Activated T-cell treated with anti-CD3 and anti-CD28 coated beads for 4 hours (primary cell): ENCODE results near the gene LSM10.

Source experiments
- DNase-seq: peaks from one replicate; pipeline ENCODE4 v3.0.0-alpha.2; 2020

The LSM10 gene

DNA sequence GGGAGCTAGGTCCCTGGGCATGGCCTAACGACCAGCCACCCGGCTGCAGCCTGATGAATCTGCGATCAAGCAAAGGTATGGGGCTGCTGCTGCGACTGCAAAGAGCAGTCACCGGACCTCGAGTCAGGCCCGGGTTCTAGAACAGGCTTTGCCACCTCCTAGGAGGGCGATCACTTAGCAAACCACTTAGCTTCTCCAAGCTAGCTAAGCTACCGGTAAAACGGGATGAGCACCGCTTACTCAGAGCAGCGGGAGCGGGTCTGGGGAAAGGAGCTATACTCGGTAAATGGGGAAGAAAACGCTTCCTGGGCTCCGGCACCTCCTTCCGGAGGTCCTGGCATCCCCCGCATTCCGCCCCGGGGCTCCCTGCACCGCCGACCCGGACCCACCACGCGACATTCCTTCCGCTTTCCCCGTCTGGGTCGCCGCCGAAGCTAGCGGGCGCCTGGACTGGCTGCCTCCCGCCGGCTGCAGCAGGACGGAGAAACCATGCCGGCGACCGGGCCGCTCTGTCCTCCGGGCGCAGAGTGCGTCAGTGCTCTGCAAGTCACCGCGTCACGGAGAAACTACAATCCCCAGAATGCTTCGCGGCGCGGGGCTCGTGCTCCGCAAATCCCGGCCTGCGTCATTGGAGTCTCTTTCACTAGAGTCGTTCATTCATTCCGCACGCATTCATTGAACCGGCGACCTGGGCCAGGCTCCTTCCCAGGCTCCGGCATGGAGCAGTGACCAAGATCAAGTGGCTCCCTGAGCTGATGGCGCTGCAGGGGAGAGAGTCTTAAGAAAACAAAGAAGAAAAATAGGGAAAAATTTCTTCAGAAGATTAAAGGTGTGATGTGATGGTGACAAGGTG is at the start of gene LSM10:
TSS of gene LSM10 (minus strand) at position 531 of the 853 bp plus-strand sequence. CDS start 3,779 bp downstream, outside the sequence.
- peak; percentile 85 for DNase-seq

DNA sequence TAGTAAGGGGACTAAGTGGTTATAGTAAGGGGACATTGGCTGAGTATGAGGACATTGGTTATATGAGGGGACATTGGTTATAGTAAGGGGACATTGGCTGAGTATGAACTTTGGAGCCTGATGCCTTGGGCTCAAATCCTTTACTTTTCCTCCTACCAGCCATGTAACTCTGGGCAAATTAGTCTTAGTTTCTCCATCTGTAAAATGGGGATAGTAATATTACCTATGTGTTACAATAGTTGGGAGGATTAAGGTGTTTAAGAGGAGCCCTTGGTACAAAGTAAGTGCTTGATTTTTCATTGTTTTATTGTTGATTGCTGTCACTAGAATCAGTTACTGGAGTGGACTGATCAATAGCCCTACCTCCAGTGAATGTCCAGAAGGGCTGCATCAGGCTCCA is 49.7 kb upstream of the LSM10 start:
- no peak for DNase-seq

DNA sequence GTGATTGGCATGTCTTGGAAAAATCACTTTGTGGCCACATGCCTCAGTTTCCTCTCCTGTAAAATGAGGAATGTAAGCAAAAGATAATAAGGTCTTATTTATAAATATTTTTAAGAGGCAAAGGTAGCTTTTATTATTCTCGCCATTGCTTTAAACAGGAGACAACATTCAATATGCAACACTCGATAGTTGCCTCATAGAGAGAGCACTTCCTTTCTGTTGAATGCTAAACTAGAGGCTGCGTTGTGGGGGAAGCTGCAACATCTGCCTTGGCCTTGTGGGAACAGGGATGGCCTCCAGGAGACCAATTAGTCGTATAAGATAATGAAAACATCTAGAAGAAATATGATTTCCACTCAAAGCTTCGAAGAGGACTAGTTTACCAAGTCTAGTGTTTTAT is 49.0 kb upstream of the LSM10 start:
- no peak for DNase-seq

DNA sequence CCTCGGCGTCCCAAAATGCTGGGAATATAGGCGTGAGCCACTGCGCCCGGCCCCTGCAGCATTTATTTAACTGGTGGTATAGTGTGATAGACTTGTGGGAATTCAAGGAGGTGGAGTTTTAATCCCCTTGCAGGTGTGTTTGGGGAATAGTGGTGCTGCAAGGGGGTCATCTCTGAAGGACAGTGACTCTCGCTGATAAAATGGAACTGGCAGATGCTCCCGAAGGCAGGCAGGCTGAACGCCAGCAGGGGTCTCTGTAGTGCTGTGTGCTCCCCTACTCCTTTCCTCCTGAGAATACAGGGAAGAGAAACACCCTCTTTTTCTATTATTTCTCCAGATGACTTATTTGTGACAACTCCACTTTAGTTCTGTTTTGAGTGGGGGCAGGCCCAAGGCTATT is 48.6 kb upstream of the LSM10 start:
- DNase-seq: no peak

DNA sequence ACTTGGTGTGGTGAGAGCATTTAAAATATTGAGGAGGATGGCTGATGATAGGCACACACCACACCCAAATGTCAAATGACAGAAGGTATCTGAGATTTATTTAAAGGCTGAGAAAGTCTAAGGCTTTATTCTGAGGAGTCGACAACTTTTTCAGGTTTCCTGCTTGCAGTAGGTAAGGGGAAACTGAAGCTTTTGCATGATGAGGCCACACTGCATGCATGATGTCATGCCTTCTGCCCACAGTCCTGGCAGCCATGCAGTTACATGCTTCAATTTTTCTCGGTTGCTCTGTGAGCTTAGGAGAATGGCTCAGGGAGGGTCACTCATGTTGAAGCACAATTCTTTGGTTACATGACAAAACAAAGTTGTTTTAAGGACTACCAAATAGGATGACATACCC is 45.6 kb upstream of the LSM10 start:
- DNase-seq: no peak

DNA sequence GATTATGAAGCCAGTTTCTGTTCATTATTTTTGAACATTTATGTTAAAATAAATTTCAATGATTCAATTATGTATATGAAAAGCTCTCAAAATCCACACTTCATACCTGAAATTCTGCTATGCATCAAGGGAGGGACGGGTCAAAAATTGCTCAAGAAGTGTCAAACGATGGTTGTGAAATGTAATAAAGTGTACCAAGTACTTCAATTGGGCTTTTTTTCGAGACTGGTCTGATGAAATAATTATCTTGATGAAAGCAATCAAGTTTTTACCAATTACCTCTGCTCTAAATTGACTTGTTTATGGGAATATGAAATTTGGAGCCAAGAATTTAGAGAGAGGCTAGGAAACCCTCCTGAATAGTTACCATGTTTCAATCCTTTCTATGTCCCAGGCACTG is 44.6 kb upstream of the LSM10 start:
- DNase-seq: no peak

DNA sequence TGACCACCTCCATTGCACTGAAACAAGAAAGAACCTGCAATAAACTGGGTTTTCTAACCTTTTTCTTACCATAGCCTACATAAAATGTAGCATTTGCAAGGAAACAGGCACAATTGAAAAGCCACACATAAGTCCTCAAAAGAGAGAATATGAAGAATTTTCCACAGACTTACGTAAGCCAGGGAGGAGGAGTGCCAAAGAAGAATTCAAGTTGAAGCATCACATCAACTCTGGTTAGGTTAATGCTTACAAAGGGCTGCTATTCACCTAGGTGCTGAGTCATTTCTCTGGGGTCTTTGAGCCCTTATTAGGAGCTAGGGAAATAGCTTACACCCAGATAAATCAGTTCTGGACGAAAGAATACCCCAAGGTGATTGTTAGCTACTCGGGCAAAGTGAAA is 42.9 kb upstream of the LSM10 start:
- no peak for DNase-seq

DNA sequence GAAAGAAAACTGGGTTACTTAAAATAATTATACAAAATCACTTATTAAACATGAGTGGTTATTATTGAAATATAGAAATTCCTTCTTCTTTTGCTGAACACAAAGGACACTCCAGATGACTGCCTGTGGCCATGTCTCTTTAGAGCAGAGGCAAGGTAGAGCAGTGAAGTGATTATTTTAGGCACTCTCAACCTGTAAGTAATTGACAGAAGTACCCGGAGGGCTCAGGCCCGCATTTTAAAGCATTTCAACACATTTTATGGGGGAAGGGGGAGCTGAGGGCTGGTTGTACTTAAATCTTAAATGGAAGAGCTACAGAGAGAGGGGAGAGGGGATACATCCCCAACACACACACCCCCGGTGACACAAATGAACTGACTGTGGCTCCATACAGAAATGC is 42.3 kb upstream of the LSM10 start:
- no peak for DNase-seq

DNA sequence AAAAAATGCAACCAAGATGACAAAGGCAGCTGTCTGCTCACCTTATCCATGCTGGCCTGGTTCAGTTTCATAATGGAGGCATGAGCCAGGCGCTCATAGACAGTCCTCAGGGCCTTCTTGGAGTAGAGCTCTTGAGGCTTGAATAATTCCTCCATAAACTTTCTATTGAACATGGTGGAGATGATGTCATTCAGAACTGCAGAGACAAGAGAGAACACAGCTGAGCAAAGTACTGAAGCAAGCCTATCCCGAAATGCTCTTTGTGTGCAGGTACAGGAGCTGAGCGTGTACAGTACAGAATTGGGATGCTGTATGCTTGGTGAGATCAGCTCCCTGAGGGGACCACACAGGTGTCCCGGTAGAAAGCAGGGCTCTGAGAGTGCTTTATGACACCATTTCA is 41.0 kb upstream of the LSM10 start:
- DNase-seq: no peak

DNA sequence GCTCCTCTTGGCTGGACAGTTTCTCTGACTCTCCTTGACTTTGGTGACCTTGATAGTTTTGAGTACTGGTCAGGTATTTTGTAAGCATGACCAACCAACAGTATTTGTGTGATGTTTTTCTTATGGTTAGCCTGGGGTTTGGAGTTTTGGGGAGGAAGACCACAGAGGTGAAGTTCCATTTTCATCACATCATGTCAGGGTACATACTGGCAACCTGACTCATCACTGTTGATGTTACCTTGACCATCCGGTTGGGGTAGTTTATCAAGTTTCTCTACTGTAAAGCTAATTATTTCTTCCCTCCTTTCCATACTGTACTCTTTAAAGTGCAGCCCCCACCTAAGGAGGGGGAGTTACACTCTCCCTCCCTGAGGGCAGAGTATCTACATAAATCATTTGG is 39.1 kb upstream of the LSM10 start:
- no peak for DNase-seq

DNA sequence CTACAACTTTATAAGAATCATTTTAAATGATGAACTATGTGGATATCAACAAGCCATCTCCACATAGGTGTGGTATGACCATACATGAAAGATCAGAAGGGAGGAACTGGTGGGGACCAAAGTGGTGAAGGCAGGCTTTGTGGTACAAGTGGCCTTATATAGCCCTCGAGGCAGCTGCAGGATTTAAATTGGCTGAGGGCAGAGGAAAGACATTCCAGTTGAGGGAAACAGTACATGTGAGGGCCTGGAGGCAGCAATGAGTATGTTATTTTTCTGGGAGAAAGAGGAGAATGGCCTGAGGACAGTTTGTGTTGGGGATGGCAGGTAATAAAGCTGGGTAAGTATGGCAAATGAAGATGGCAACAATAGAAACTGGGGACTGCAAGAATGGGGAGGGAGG is 35.4 kb upstream of the LSM10 start:
- no peak for DNase-seq

DNA sequence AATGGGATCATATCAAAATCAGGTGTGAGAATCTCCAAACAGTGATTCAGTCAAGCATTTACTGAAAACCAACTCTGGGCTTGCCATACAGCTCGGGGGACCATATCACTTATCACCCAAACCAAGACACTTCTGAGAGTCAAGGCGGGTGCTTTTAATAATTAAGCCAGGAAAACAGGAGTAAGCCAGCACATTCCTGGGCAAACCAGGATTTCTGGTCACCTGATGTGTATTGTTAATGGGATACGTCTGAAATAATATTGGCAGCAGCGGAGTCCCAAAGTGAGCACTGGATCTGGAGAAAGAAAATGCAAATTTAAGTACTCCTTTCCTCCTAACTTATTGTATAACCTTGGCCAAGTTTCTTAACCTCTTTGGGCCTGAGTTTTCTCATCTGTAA is 34.9 kb upstream of the LSM10 start:
- no peak for DNase-seq

DNA sequence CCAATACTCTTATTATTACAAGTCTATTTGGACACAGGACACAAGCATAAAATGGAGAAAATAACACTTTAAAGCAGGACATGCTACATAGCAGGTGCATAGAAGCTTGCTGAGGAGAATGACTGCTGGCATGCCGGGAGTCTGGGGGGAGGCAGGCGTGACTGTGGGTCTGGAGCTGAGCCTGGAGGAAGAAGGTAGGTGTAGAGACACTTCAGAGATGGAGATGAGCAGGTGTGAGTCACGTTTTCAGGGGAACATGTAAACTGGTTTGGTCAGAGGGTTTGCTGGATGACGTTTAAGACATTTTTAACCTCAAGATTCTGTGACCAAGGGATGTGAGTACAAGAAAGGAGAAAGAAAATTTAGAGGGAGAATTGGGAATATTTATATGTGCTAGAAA is 28.1 kb upstream of the LSM10 start:
- DNase-seq: no peak

DNA sequence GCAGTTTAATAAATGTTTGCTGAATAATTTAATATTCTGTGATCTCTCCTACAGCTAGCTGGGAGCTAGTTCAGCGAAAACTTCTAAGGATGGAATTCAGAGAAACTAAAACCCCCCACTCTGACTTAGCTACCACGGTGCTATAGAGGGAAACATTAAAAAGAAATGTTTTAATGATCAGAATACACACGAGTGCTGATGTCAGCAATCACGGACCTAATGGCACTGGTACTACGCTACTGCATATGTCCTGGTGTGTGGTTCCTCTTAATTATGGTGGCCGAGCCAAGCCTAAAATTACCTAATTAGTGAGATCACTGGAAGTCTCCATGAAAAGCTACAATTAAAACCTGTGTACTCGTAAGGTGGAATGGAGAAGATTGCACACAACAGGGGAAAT is 23.9 kb upstream of the LSM10 start:
- no peak for DNase-seq

DNA sequence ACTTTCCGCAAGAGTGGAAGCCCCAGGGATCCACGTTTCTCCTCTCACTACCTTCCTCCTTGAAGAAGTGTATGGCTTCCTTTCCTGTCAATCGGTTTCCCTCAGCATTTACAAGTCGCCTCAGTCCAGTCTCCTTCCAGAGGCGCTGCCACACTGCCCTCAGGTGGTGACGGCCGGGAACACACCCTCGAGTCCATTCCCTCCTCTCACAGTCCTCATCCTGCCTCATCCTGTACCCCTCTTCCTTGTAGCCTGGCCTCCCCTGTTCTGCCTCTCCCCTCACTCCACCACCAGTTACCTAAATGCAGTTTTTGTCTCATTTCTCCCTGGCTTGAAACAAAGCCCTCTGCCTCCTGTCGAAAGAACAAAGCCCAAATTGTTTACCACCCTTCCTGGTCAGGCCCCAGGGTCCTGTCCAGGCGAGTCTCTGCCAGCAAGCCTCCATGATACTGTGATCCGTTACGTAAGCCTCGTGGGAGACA is 23.2 kb upstream of the LSM10 start:
- peak; percentile 91 for DNase-seq

DNA sequence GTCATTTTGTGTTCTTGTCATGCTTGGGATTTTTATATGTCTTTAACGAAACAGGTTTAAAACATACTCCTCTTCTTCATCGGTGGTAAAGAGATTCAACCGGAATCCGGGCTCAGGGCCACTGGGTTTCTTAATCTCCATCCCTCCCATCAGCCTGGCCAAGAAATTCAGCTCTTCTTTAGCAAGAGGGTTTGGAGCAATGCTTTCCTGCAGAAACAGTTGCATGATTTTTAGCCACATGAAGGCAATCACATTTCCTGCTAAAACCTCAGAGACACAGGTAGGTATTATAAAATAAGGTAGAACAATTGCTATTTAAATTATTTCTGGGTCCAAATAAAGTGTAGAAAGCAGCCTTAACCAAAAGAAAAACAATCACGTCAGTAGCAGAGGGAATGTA is 22.7 kb upstream of the LSM10 start:
- DNase-seq: no peak

DNA sequence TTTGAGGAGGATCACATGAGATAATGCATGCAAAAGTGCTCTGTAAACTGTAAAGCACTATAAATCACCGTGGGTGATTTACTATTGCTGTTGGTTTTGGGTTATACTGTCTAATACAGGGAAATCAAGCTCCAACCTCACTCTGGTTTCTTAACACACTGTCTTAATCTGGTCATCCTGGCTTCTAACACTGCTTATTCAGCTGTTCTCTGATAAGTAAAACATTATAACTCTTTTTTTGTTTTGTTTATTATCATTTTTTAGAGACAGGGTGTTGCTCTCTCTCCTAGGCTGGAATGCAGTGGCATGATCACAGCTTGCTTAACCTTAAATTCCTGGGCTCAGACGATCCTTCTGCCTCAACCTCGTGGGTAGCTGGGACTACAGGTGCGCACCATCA is 21.9 kb upstream of the LSM10 start:
- no peak for DNase-seq

DNA sequence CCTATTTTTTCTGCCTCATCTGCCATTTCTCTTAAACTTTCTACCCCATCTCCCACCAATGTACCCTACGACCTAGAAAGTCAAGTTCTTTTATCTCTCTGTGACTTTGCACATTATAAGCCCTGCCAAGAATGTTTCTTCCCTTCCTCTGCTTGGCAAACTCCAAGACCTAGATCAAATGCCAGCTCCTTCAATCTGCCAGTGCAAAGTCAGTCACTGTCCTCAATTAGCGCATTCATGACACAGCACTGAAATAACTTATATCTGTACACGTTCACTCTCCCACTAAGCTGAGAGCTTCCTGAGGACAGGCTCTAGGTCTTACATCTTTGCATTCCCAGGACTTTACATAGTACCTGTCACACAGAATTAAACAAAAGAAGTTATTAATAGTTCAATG is 21.4 kb upstream of the LSM10 start:
- no peak for DNase-seq

DNA sequence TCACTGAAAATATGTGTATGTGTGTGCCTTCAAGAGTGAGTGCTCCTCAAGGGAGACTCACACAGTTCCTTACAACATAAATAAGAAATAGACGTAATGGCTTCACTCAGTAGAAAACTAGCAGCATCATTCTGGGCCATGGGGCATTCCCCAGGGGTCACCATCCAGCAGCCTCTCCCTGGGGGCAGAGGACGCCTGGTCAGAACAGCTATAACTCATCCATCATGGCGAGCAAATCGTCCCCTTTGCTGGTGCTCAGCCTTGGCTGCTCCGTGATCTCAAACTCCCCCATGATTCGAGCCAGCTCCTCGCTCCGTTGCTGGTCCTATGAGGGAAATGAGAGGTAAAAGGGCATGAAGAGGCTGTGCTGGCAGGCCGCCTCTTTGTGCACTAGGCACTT is 20.2 kb upstream of the LSM10 start:
- no peak for DNase-seq

DNA sequence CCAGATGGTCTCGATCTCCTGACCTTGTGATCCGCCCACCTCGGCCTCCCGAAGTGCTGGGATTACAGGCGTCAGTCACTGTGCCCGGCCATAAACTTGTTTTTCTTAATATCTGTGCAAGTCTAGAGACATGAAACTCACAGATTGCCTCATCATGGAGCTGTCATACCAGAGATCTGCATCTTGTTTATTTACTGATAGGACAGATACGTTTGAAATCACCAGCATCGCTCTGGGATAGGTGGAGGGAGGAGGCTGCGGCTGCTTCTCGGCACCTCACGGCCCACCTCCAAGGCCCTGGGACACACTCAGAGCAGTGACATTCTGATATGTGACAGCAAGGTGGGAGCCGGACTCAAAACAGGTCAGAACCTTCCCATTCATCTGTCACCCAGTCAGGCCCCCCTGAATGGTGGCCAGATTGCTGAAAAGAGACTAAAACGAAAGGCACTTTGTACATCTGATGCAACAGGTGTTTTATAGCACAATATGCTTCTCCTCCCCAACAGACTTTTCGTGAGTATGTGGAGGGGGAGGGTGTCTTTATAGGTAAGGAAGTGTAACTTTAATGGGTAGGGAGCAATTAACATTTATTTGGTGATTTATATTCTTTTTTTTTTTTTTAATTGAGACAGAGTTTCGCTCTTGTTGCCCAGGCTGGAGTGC is 18.1 kb upstream of the LSM10 start:
- DNase-seq: no peak

DNA sequence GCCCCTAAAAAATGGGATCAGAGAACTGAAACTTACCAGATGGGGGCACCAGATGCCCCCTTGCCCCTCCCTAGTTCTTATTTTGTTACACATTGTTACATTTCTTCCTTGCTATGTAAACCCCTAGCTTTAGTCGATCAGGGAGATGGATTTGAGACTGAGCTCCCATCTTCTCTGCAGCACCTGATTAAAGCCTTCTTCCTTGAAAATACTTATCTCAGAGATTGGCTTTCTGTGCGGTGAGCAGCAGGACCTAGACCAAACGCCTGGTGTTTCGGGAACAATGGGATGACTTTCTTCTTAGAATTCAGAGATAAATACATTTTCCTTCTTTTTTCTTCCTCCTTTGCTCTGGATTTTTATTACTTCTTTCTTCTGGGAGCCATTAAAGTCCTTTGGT is 16.7 kb upstream of the LSM10 start:
- no peak for DNase-seq

DNA sequence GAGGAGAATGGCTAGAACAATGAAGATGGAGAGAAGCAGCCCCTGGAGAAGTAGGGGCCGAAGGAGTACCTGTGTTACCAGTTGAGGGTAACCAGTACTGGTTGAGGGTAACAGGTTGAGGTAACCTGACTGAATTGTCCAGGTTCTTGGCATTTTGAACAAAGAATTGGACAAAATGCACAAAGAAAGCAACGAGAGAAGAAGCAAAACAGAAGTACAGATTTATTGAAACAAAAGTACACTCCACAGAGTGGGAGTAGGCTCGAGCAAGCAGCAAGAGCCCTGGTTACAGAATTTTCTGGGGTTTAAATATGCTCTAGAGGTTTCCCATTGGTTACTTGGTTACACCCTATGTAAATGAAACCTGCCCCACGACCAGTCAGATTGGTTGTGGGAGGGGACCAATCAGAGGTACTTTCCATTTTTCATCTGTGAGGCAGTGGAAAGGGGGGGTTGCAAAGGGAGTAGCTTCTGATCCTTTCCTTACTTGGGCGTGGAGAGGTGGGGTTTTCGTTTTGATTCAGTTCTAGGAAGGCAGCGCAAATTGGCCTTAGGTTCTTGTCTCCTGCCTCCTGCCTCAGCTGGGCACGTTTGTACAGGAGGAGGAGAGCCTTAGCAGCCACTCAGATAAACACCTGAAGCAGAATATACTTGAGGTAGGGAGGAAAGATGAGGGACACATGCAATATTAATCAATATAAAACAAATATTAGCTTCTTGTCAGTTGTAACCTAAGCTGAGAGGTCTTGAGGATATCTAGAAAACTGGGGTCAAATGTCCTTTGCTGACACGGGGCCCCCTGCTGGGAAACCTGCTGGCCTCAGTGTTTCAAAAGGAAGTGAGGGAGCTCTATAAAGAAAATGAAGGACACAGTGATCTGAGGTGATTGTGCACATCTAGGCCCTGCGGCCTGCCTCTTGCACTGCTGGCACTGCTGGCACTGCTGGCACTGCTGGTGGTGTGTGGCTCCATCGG is 14.3 kb upstream of the LSM10 start:
- DNase-seq: no peak

DNA sequence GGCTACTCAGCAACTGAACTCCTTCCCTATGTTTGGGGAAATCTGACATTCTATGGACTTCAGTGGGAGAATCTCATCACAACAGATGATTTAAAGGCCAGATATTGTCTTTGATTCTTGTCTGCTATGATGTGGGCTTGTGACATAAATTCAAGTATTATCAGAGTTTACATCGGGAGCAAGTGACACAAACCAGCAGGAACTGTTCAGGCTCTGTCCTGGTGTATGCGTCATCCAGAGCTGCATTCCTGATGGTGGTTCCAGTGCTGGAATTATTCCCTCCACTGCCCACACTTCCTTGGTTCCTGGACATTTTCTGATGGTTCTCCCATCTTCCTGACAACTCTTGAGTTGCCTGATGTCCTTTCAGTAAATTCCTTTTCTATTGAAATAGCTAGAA is 10.8 kb upstream of the LSM10 start:
- no peak for DNase-seq
